IMR-90 (cell line): ENCODE results near the gene GRM8. TPM values are rescaled to one million over a fixed set of nuclear protein-coding genes. Genes with fewer than 3 reads are reported as not detected.

Experiments
- ATAC-seq: fragments of 200-7000 bp; cut with Tn5 transposase; 2 replicates; pipeline ENCODE4 v1.9.1; 2020; ENCODE audit warnings: low read depth, mild to moderate bottlenecking, moderate library complexity
- BruUV-seq: library from RNA; stranded (reverse); fragments of 400-500 nt; replicated peaks from 2 replicates; lab custom pipeline; 2021; lab: Mats Ljungman, UMichigan
- CTCF ChIA-PET: fragments of 300-600 bp; formaldehyde crosslinking; extraction: SDS; loops from one replicate; lab custom pipeline; 2021; ENCODE audit warnings: antibody characterized with exemption; lab: Yijun Ruan, JAX
- POLR2A ChIA-PET: fragments of 300-600 bp; sonication (Branson Sonifier 250); formaldehyde crosslinking; loops from one replicate; lab custom pipeline; 2022; ENCODE audit warnings: antibody characterized with exemption; ENCODE audit not compliant: unreplicated experiment; lab: Charles Lee
- DNase-seq: peaks from one replicate; pipeline ENCODE4 v3.0.0; 2013
- H2AFZ ChIP-seq: replicated peaks from 2 replicates; pipeline ENCODE3; 2013; ENCODE audit warnings: low read length, mild to moderate bottlenecking; ENCODE audit not compliant: poor library complexity
- H2AK5ac ChIP-seq: 2 replicates; pipeline ENCODE4 v1.6.1; 2013; ENCODE audit warnings: low read depth, low read length, inconsistent platforms
- H2AK9ac ChIP-seq: replicated peaks from 2 replicates; pipeline ENCODE3; 2013; ENCODE audit warnings: mild to moderate bottlenecking, low read depth, low read length, moderate library complexity; ENCODE audit not compliant: poor library complexity
- H2BK120ac ChIP-seq: 2 replicates; pipeline ENCODE4 v1.6.1; 2013; ENCODE audit warnings: low read depth, low read length, inconsistent platforms
- H2BK15ac ChIP-seq: 3 replicates; pipeline ENCODE4 v1.6.1; 2013; ENCODE audit warnings: low read depth, low read length, inconsistent platforms
- H2BK20ac ChIP-seq: 2 replicates; pipeline ENCODE4 v1.6.1; 2013; ENCODE audit warnings: low read depth, mild to moderate bottlenecking, inconsistent platforms, low read length, moderate library complexity
- H2BK5ac ChIP-seq: 2 replicates; pipeline ENCODE4 v1.6.1; 2013; ENCODE audit warnings: mild to moderate bottlenecking, low read depth, low read length, inconsistent platforms; ENCODE audit not compliant: poor library complexity, severe bottlenecking
- H3K14ac ChIP-seq: replicated peaks from 2 replicates; pipeline ENCODE4 v1.6.1; 2013; ENCODE audit warnings: low read depth, low read length, inconsistent platforms
- H3K18ac ChIP-seq: 2 replicates; pipeline ENCODE4 v1.6.1; 2013; ENCODE audit warnings: low read depth, low read length, control low read depth
- H3K23ac ChIP-seq: 2 replicates; pipeline ENCODE4 v1.6.1; 2013; ENCODE audit warnings: low read depth, low read length, inconsistent platforms
- H3K27ac ChIP-seq: 2 replicates; pipeline ENCODE4 v1.5.1; 2013; ENCODE audit warnings: mild to moderate bottlenecking, control low read depth, low read length; ENCODE audit not compliant: insufficient read depth
- H3K27me3 ChIP-seq: 2 replicates; pipeline ENCODE4 v1.6.1; 2013; ENCODE audit warnings: low read length; ENCODE audit not compliant: control insufficient read depth, insufficient read depth
- H3K36me3 ChIP-seq: 2 replicates; pipeline ENCODE4 v1.6.1; 2013; ENCODE audit warnings: low read length, mixed read lengths; ENCODE audit not compliant: control insufficient read depth, insufficient read depth
- H3K4ac ChIP-seq: 2 replicates; pipeline ENCODE4 v1.6.1; 2013; ENCODE audit warnings: low read depth, low read length, inconsistent platforms
- H3K4me1 ChIP-seq: 2 replicates; pipeline ENCODE4 v1.6.1; 2013; ENCODE audit warnings: low read length, mixed read lengths; ENCODE audit not compliant: control insufficient read depth, insufficient read depth
- H3K4me2 ChIP-seq: 2 replicates; pipeline ENCODE4 v1.6.1; 2013; ENCODE audit warnings: low read depth, mild to moderate bottlenecking, control low read depth, low read length, moderate library complexity
- H3K4me3 ChIP-seq: 2 replicates; pipeline ENCODE4 v1.5.1; 2013; ENCODE audit warnings: low read depth, mild to moderate bottlenecking, control low read depth, low read length, moderate library complexity; ENCODE audit not compliant: insufficient read depth
- H3K56ac ChIP-seq: 2 replicates; pipeline ENCODE4 v1.6.1; 2013; ENCODE audit warnings: low read length, inconsistent platforms; ENCODE audit not compliant: insufficient read depth; ENCODE audit errors: extremely low read depth
- H3K79me1 ChIP-seq, 2 experiments: 2 replicates each; pipeline ENCODE4 v1.6.1; 2013; ENCODE audit warnings: low read length in 2 of 2, inconsistent platforms in 1 of 2, low read depth in 1 of 2
- H3K9ac ChIP-seq: 2 replicates; pipeline ENCODE4 v1.6.1; 2013; ENCODE audit warnings: low read depth, low read length, control low read depth
- H3K9me1 ChIP-seq: 2 replicates; pipeline ENCODE4 v1.6.1; 2013; ENCODE audit warnings: low read length, inconsistent platforms; ENCODE audit not compliant: insufficient read depth
- H3K9me3 ChIP-seq: 2 replicates; pipeline ENCODE4 v1.6.1; 2013; ENCODE audit warnings: low read length; ENCODE audit not compliant: control insufficient read depth, insufficient read depth
- H4K20me1 ChIP-seq: 2 replicates; pipeline ENCODE4 v1.6.1; 2013; ENCODE audit warnings: low read length, inconsistent platforms; ENCODE audit not compliant: insufficient read depth
- H4K5ac ChIP-seq: 2 replicates; pipeline ENCODE4 v1.6.1; 2013; ENCODE audit warnings: mild to moderate bottlenecking, low read depth, low read length, control low read depth
- H4K8ac ChIP-seq, 2 experiments: 2 replicates each; pipeline ENCODE4 v1.6.1; 2013; ENCODE audit warnings: low read depth in 2 of 2, low read length in 2 of 2, control low read depth in 1 of 2, inconsistent platforms in 1 of 2
- H4K91ac ChIP-seq: 2 replicates; pipeline ENCODE4 v1.6.1; 2013; ENCODE audit warnings: low read depth, low read length, inconsistent platforms; ENCODE audit not compliant: insufficient read depth
- BHLHE40 ChIP-seq: fragments of 150-350 bp; IDR thresholded peaks from 2 replicates; pipeline ENCODE4 v1.6.1; 2016; ENCODE audit warnings: mild to moderate bottlenecking, low read depth, low read length
- CEBPB ChIP-seq: IDR thresholded peaks from 2 replicates; pipeline ENCODE4 v1.6.1; 2012; ENCODE audit warnings: low read depth, low read length, improper control_type of control experiment
- CHD1 ChIP-seq: IDR thresholded peaks from 2 replicates; pipeline ENCODE4 v1.6.1; 2012; ENCODE audit warnings: low read depth, low read length, improper control_type of control experiment
- FOS ChIP-seq: fragments of 150-350 bp; IDR thresholded peaks from 2 replicates; pipeline ENCODE4 v1.6.1; 2016; ENCODE audit warnings: low read depth, low read length
- MAFK ChIP-seq: IDR thresholded peaks from 2 replicates; pipeline ENCODE4 v1.6.1; 2012; ENCODE audit warnings: low read depth, low read length, improper control_type of control experiment
- MAZ ChIP-seq: IDR thresholded peaks from 2 replicates; pipeline ENCODE4 v1.6.1; 2012; ENCODE audit warnings: low read depth, mild to moderate bottlenecking, low read length, improper control_type of control experiment, moderate library complexity, borderline replicate concordance
- MXI1 ChIP-seq: IDR thresholded peaks from 2 replicates; pipeline ENCODE4 v1.6.1; 2012; ENCODE audit warnings: low read depth, mild to moderate bottlenecking, low read length, moderate library complexity, borderline replicate concordance
- NFE2L2 ChIP-seq: fragments of 150-350 bp; IDR thresholded peaks from 2 replicates; pipeline ENCODE4 v1.6.1; 2016; ENCODE audit warnings: low read depth, mild to moderate bottlenecking, low read length
- POLR2A ChIP-seq: IDR thresholded peaks from 2 replicates; pipeline ENCODE4 v1.6.1; 2012; ENCODE audit warnings: mild to moderate bottlenecking, low read depth, low read length
- RCOR1 ChIP-seq: IDR thresholded peaks from 2 replicates; pipeline ENCODE4 v1.6.1; 2012; ENCODE audit warnings: mild to moderate bottlenecking, low read length, improper control_type of control experiment; ENCODE audit not compliant: insufficient replicate concordance
- RFX5 ChIP-seq: IDR thresholded peaks from 2 replicates; pipeline ENCODE4 v1.8.0; 2012; ENCODE audit warnings: low read depth, mild to moderate bottlenecking, low read length, moderate library complexity
- SMC3 ChIP-seq: fragments of 150-350 bp; IDR thresholded peaks from 2 replicates; pipeline ENCODE4 v1.6.1; 2016; ENCODE audit warnings: low read depth, mild to moderate bottlenecking, antibody characterized with exemption, low read length, moderate library complexity
- WGBS, 2 experiments: methylation state at CpG; one replicate each; pipeline versions ENCODE4 v1.1.5 to v1.1.7; 2013; ENCODE audit warnings: missing lambda C conversion rate in 2 of 2; ENCODE audit not compliant: insufficient read length in 1 of 2; ENCODE audit errors: extremely low coverage in 2 of 2; 5-methylcytosine and 5-hydroxymethylcytosine counted together
- dilution Hi-C: fragments of 300-500 bp; cut with HindIII; formaldehyde crosslinking; loops from one replicate; pipeline ENCODE4 v1.14.3; 2018; ENCODE audit warnings: low sequenced_read_pairs; ENCODE audit not compliant: unreplicated experiment
- in situ Hi-C: fragments of 300-500 bp; cut with MboI; formaldehyde crosslinking; loops from 3 replicates; pipeline ENCODE4 v1.14.3; 2019; ENCODE audit warnings: low sequenced_read_pairs, inconsistent platforms, mixed read lengths
- intact Hi-C: fragments of 100-400 bp; cut with micrococcal nuclease; formaldehyde crosslinking; loops from 2 replicates; pipeline ENCODE4 v1.10.0; 2022
- polyA plus RNA-seq, 3 experiments: library from polyadenylated mRNA; depleted of rRNA; stranded (reverse); fragments of >200 nt; gene quantifications; 2 replicates each; pipeline ENCODE4 v1.2.3, GENCODE V29; 2012; ENCODE audit warnings: low replicate concordance in 1 of 3
- total RNA-seq: library from RNA; depleted of rRNA; stranded (reverse); fragments of >200 nt; gene quantifications from 2 replicates; pipeline ENCODE4 v1.2.3, GENCODE V29; 2012
- TF ChIP-seq, protein P1 (sequence below): conservative IDR thresholded peaks from 2 replicates; pipeline ENCODE4 v1.5.1; 2012; ENCODE audit warnings: mild to moderate bottlenecking, low read depth, low read length, improper control_type of control experiment
- TF ChIP-seq, protein P2 (sequence below): fragments of 150-350 bp; IDR thresholded peaks from 2 replicates; pipeline ENCODE4 v1.6.1; 2016; ENCODE audit warnings: low read depth, mild to moderate bottlenecking, low read length, moderate library complexity, borderline replicate concordance
- TF ChIP-seq, protein P3 (sequence below): fragments of 150-350 bp; IDR thresholded peaks from 2 replicates; pipeline ENCODE4 v1.6.1; 2017; ENCODE audit warnings: mild to moderate bottlenecking, antibody characterized with exemption, low read length, low read depth

Gene GRM8
- total and polyA plus RNA-seq, 2 of the 4 experiments (the other 2 are of a cell fraction) = not detected

DNA sequence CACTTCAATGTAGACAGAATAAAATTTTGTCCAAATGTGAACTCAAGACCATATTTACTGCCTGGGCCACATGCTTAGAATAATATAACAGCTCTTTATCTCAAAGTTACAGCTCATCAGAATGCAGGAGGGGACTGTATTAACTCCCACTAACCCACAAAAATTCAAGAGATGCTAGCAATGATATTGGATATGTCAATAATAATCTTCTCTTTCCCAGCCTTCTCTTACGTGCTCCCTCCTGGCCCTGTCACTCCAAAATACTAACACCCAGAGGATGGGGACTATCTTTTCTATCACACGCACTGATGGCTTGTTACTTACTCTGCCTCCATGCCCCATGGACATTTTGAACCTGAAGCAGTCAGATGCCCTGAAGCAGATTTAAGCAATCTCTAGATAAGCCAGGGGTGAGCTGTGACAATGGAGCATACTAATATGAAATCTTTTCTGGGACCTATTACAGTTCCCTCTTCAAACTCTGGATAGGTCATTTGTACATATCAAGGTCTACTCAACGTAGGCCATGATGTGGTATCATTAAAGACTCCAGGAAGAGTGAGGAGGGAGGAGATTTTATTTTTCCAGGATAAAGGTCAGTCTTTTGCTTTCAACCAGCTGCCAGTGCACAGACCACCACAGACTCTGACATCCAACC, 803.0 kb downstream of the GRM8 start:
- H3K9me3 ChIP-seq = peaks cover 5% of the 10 kb centered on the region; the same call in 1 of the 2 replicates
- H3K9me1 ChIP-seq = no peaks in the 10 kb centered on the region
- no peak overlapping the region for H3K9ac ChIP-seq
- H3K79me1 ChIP-seq = no peaks in the 10 kb centered on the region
- H3K4me2 ChIP-seq = no peak overlapping the region
- no peak overlapping the region for H2AK5ac ChIP-seq
- no peak overlapping the region for H2BK120ac ChIP-seq
- no peak overlapping the region for H4K5ac ChIP-seq
- H2BK5ac ChIP-seq = no peak overlapping the region
- ChIA-PET CTCF (no interaction called here), POLR2A (no interaction called here)
- H3K27me3 ChIP-seq = no peaks in the 10 kb centered on the region
- dilution Hi-C loops = no loop called here
- no peak overlapping the region for H2BK20ac ChIP-seq
- H3K14ac ChIP-seq = no peak overlapping the region
- DNase-seq = no peak
- no TSS peak for BruUV-seq
- H3K4ac ChIP-seq = no peak overlapping the region
- no peak overlapping the region for H3K4me3 ChIP-seq
- no peak for ATAC-seq
- TF ChIP-seq, protein P1, sequence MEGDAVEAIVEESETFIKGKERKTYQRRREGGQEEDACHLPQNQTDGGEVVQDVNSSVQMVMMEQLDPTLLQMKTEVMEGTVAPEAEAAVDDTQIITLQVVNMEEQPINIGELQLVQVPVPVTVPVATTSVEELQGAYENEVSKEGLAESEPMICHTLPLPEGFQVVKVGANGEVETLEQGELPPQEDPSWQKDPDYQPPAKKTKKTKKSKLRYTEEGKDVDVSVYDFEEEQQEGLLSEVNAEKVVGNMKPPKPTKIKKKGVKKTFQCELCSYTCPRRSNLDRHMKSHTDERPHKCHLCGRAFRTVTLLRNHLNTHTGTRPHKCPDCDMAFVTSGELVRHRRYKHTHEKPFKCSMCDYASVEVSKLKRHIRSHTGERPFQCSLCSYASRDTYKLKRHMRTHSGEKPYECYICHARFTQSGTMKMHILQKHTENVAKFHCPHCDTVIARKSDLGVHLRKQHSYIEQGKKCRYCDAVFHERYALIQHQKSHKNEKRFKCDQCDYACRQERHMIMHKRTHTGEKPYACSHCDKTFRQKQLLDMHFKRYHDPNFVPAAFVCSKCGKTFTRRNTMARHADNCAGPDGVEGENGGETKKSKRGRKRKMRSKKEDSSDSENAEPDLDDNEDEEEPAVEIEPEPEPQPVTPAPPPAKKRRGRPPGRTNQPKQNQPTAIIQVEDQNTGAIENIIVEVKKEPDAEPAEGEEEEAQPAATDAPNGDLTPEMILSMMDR = no peak
- TF ChIP-seq MAZ (no peak), BHLHE40 (no peak), CEBPB (no peak), RFX5 (no peak), RCOR1 (no peak), CHD1 (no peak), NFE2L2 (no peak), MAFK (no peak), POLR2A (no peak), MXI1 (no peak), SMC3 (no peak), FOS (no peak)
- TF ChIP-seq, protein P2, sequence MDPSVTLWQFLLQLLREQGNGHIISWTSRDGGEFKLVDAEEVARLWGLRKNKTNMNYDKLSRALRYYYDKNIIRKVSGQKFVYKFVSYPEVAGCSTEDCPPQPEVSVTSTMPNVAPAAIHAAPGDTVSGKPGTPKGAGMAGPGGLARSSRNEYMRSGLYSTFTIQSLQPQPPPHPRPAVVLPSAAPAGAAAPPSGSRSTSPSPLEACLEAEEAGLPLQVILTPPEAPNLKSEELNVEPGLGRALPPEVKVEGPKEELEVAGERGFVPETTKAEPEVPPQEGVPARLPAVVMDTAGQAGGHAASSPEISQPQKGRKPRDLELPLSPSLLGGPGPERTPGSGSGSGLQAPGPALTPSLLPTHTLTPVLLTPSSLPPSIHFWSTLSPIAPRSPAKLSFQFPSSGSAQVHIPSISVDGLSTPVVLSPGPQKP = no peak
- TF ChIP-seq, protein P3, sequence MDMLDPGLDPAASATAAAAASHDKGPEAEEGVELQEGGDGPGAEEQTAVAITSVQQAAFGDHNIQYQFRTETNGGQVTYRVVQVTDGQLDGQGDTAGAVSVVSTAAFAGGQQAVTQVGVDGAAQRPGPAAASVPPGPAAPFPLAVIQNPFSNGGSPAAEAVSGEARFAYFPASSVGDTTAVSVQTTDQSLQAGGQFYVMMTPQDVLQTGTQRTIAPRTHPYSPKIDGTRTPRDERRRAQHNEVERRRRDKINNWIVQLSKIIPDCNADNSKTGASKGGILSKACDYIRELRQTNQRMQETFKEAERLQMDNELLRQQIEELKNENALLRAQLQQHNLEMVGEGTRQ = no peak
- no peaks in the 10 kb centered on the region for H4K20me1 ChIP-seq
- no peak overlapping the region for H4K8ac ChIP-seq
- intact Hi-C loops = no loop called here
- H2BK15ac ChIP-seq = no peak overlapping the region
- in situ Hi-C loops = no loop called here
- H4K91ac ChIP-seq = no peak overlapping the region
- H3K18ac ChIP-seq = no peak overlapping the region
- H3K4me1 ChIP-seq = no peaks in the 10 kb centered on the region
- H3K56ac ChIP-seq = no peak overlapping the region
- H2AK9ac ChIP-seq = no peak overlapping the region
- H3K36me3 ChIP-seq = no peaks in the 10 kb centered on the region
- no peak overlapping the region for H2AFZ ChIP-seq
- H3K27ac ChIP-seq = no peak overlapping the region
- WGBS, 2 experiments = 0% methylated on average over 1 of the region's 3 CpGs; no CpG with 5 or more reads in 1 of the 2 experiments
- no peak overlapping the region for H3K23ac ChIP-seq
